SK-N-SH treated with all-trans-retinoic acid at 6 μM for 48 hours (cell line): ENCODE data around the gene PLD5.

Experiments
- ZC3H10 ChIP-seq: fragments of 250-450 bp; sonication (Bioruptor Pico); IDR thresholded peaks from 2 replicates; pipeline ENCODE4 v1.5.1; 2021; ENCODE audit warnings: mild to moderate bottlenecking, moderate library complexity
- TF ChIP-seq, protein P1 (sequence below): fragments of 250-450 bp; sonication (Bioruptor Pico); IDR thresholded peaks from 2 replicates; pipeline ENCODE4 v1.8.0; 2020; ENCODE audit warnings: mild to moderate bottlenecking, moderate library complexity, borderline replicate concordance

DNA sequence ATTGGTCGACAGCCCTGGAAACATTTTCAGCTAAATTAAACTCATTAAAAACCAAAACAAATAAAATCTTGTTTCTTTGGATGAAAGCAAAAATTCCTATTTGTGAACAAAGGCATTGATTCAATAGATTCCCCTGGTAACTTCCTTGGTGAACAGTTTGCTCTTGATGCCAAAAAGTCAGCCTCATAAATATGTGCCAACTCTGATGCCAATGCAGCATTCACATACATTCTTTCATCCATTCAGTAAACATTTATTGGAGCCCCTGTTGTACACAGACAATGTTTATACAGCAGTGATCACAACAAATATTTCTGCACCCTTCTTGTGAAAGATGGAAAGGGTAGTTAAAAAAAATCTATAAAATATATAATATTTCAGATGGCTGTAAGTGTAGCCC lies 107.8 kb downstream of the PLD5 start:
- TF ChIP-seq, protein P1, sequence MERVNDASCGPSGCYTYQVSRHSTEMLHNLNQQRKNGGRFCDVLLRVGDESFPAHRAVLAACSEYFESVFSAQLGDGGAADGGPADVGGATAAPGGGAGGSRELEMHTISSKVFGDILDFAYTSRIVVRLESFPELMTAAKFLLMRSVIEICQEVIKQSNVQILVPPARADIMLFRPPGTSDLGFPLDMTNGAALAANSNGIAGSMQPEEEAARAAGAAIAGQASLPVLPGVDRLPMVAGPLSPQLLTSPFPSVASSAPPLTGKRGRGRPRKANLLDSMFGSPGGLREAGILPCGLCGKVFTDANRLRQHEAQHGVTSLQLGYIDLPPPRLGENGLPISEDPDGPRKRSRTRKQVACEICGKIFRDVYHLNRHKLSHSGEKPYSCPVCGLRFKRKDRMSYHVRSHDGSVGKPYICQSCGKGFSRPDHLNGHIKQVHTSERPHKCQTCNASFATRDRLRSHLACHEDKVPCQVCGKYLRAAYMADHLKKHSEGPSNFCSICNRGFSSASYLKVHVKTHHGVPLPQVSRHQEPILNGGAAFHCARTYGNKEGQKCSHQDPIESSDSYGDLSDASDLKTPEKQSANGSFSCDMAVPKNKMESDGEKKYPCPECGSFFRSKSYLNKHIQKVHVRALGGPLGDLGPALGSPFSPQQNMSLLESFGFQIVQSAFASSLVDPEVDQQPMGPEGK (CRISPR knock-in tag): no peak
- TF ChIP-seq ZC3H10 (CRISPR knock-in tag): no peak
